Gastroesophageal sphincter (tissue), 4 donors: Measurements from ENCODE around the gene HES3. TPM values are rescaled to one million over a fixed set of nuclear protein-coding genes. Genes with fewer than 3 reads are reported as not detected.
A peak's percentile ranks its signal among the peaks of the same experiment; 100 is the strongest.

Source experiments
- ATAC-seq: fragments of 150-250 bp; one replicate; pipeline ENCODE4 v1.9.1; 2016; ENCODE audit warnings: mild to moderate bottlenecking, moderate library complexity
- H3K27ac ChIP-seq, 4 donors: fragments of 200-600 bp; sonication (generic) in 3 of 4; 1 replicate in 3 of 4; 2 replicates in 1 of 4; pipeline ENCODE4 v1.5.1; 2016 to 2019
- H3K27me3 ChIP-seq: fragments of 200-600 bp; sonication (generic); one replicate; pipeline ENCODE4 v1.5.1; 2019
- H3K36me3 ChIP-seq, 2 donors: fragments of 200-600 bp; sonication (generic); one replicate each; pipeline ENCODE4 v1.5.1; 2019; ENCODE audit warnings: control low read depth in 1 of 2
- H3K4me1 ChIP-seq, 3 donors: fragments of 200-600 bp; sonication (generic); 1 replicate in 2 of 3; 2 replicates in 1 of 3; pipeline ENCODE4 v1.5.1; 2016 to 2019; ENCODE audit warnings: control low read depth in 2 of 3
- H3K4me3 ChIP-seq, 2 donors: fragments of 200-600 bp; sonication (generic); one replicate each; pipeline ENCODE4 v1.5.1; 2019; ENCODE audit warnings: mild to moderate bottlenecking in 1 of 2, moderate library complexity in 1 of 2
- H3K9me3 ChIP-seq, 3 donors: fragments of 200-600 bp; sonication (generic); one replicate each; pipeline ENCODE4 v1.5.1; 2017 to 2019; ENCODE audit warnings: control low read depth in 2 of 3
- CTCF ChIP-seq, 4 experiments: fragments of 200-600 bp in 2 of 4; fragments of 450-650 bp in 2 of 4; sonication (generic) in 1 of 4; IDR thresholded peaks; one replicate each; pipeline ENCODE4 v1.5.1; 2017 to 2019; ENCODE audit warnings: antibody characterized with exemption in 4 of 4, mild to moderate bottlenecking in 2 of 4, moderate library complexity in 2 of 4
- EP300 ChIP-seq: sonication (generic); formaldehyde crosslinking; IDR thresholded peaks from one replicate; pipeline ENCODE4 v1.6.1; 2017; ENCODE audit warnings: antibody characterized with exemption, mild to moderate bottlenecking
- POLR2A ChIP-seq, 2 donors: fragments of 450-650 bp; IDR thresholded peaks; one replicate each; pipeline ENCODE4 v1.6.1; 2017; ENCODE audit warnings: antibody characterized with exemption in 2 of 2, mild to moderate bottlenecking in 2 of 2, moderate library complexity in 1 of 2
- POLR2AphosphoS5 ChIP-seq: sonication (generic); formaldehyde crosslinking; IDR thresholded peaks from one replicate; pipeline ENCODE4 v1.6.1; 2017; ENCODE audit warnings: antibody characterized with exemption
- WGBS, 2 donors: methylation state at CpG; one replicate each; pipeline ENCODE4 v1.1.5; 2018; ENCODE audit warnings: low coverage in 1 of 2; 5-methylcytosine and 5-hydroxymethylcytosine counted together
- total RNA-seq, 4 donors: library from RNA; depleted of rRNA; stranded (reverse); fragments of >200 nt; gene quantifications; one replicate each; pipeline ENCODE4 v1.1.0, GENCODE V29; 2016

HES3 gene
- total RNA-seq, 4 donors from 2014 or later = not detected

- TF ChIP-seq POLR2A (IDR thresholded peaks at IDR 0.05) (no peak), CTCF (IDR thresholded peaks at IDR 0.05) (no peak), POLR2AphosphoS5 (no peak), EP300 (no peak)
- peaks cover 0 to 18% (median 8%) of the 10 kb centered on the region in 3 donors for H3K4me1 ChIP-seq
- no peak overlapping the region for H3K4me3 ChIP-seq
- H3K27ac ChIP-seq = peak overlapping the region in 1 of 4 donors; percentile 8
- H3K27me3 ChIP-seq = no peaks in the 10 kb centered on the region
- no peak for ATAC-seq
- no peaks in the 10 kb centered on the region for H3K36me3 ChIP-seq
- no peaks in the 10 kb centered on the region for H3K9me3 ChIP-seq
- 94% methylated on average over 6 of the region's 13 CpGs; no CpG with 5 or more reads in 1 of the 2 donors for whole genome bisulfite sequencing, 2 donors
Observed at GRCh38 chr1:6287029-6287428, 43.0 kb downstream of the HES3 start.

GRCh38 chr1:6287431-6287886 lies 43.5 kb downstream of the HES3 start:
- H3K4me1 ChIP-seq = peaks cover 0 to 18% (median 8%) of the 10 kb centered on the region in 3 donors
- peak; percentile 16 for ATAC-seq
- no peaks in the 10 kb centered on the region for H3K9me3 ChIP-seq
- H3K36me3 ChIP-seq = no peaks in the 10 kb centered on the region
- WGBS, 2 donors = 54 to 62% methylated on average over 6 to 7 of the region's 10 CpGs
- TF ChIP-seq CTCF (IDR thresholded peaks at IDR 0.05) (no peak), EP300 (no peak)
- no peak overlapping the region for H3K4me3 ChIP-seq
- H3K27me3 ChIP-seq = no peaks in the 10 kb centered on the region
- H3K27ac ChIP-seq = peak overlapping the region in 1 of 4 donors; percentile 8

- 78% methylated on average over 4 of the region's 14 CpGs; no CpG with 5 or more reads in 1 of the 2 donors for WGBS, 2 donors
Observed at GRCh38 chr1:6288026-6288425, 44.0 kb downstream of the HES3 start.

GRCh38 chr1:6288665-6289064 lies 44.7 kb downstream of the HES3 start:
- H3K4me1 ChIP-seq = peaks cover 0 to 18% (median 8%) of the 10 kb centered on the region in 3 donors
- H3K4me3 ChIP-seq = no peak overlapping the region
- H3K27me3 ChIP-seq = no peaks in the 10 kb centered on the region
- H3K36me3 ChIP-seq = peaks cover 0 to 8% of the 10 kb centered on the region in 2 donors
- H3K9me3 ChIP-seq = no peaks in the 10 kb centered on the region
- ATAC-seq = no peak
- peak overlapping the region in 1 of 4 donors; percentile 5 for H3K27ac ChIP-seq
- 83% methylated on average over 4 of the region's 10 CpGs; no CpG with 5 or more reads in 1 of the 2 donors for WGBS, 2 donors
- TF ChIP-seq EP300 (no peak), POLR2A (IDR thresholded peaks at IDR 0.05) (no peak), POLR2AphosphoS5 (no peak), CTCF (IDR thresholded peaks at IDR 0.05) (no peak)

More at GRCh38 chr1:6288026-6288425, 44.0 kb downstream of the HES3 start:
- peak overlapping the region in 2 of 4 donors; percentile 5 to 8 for H3K27ac ChIP-seq
- TF ChIP-seq EP300 (no peak), CTCF (IDR thresholded peaks at IDR 0.05) (no peak), POLR2A (IDR thresholded peaks at IDR 0.05) (no peak)
- no peaks in the 10 kb centered on the region for H3K9me3 ChIP-seq
- H3K4me3 ChIP-seq = no peak overlapping the region
- H3K4me1 ChIP-seq = peaks cover 0 to 18% (median 8%) of the 10 kb centered on the region in 3 donors
- ATAC-seq = no peak
- H3K27me3 ChIP-seq = no peaks in the 10 kb centered on the region
- H3K36me3 ChIP-seq = peaks cover 0 to 2% of the 10 kb centered on the region in 2 donors

GRCh38 chr1:6292102-6292501 lies 48.1 kb downstream of the HES3 start:
- Histone ChIP-seq H3K27ac (no peak overlapping the region), H3K27me3 (no peaks in the 10 kb centered on the region), H3K4me3 (no peak overlapping the region), H3K4me1 (peaks cover 0 to 16% (median 8%) of the 10 kb centered on the region in 3 donors), H3K36me3 (peaks cover 0 to 20% of the 10 kb centered on the region in 2 donors), H3K9me3 (no peaks in the 10 kb centered on the region)
- no peak for ATAC-seq
- WGBS, 2 donors = 34 to 60% methylated on average over 3 of the region's 10 CpGs
- TF ChIP-seq CTCF (IDR thresholded peaks at IDR 0.05) (no peak), POLR2AphosphoS5 (no peak), EP300 (no peak), POLR2A (IDR thresholded peaks at IDR 0.05) (no peak)
